ENCODE data around the gene RELL2. TPM values are rescaled to one million over a fixed set of nuclear protein-coding genes. Genes with fewer than 3 reads are reported as not detected.
A peak's percentile ranks its signal among the peaks of the same experiment; 100 is the strongest.

RELL2 gene
- total RNA-seq, 2 experiments from 2014 or later = 28.0 to 43.1 TPM

- Histone ChIP-seq H3K4me2 (ENCODE audit: low read length) (no peak overlapping the region), H4K20me1 (ENCODE audit: insufficient read depth, low read length) (no peaks in the 10 kb centered on the region), H3K36me3 (ENCODE audit: insufficient read depth, low read length) (peaks cover 26% of the 10 kb centered on the region), H3K9me3 (ENCODE audit: low read length) (no peaks in the 10 kb centered on the region), H2AFZ (ENCODE audit: low read length) (no peak overlapping the region), H3K9me2 (ENCODE audit: insufficient read depth, low read length) (no peaks in the 10 kb centered on the region), H3K4me3 (ENCODE audit: low read depth, low read length, poor library complexity, severe bottlenecking) (no peak overlapping the region), H3K4me1 (ENCODE audit: insufficient read depth, low read length, poor library complexity, severe bottlenecking) (peaks cover 27% of the 10 kb centered on the region), H3K27ac (ENCODE audit: low read depth, low read length, poor library complexity, severe bottlenecking) (no peak overlapping the region), H3K79me2 (ENCODE audit: insufficient read depth, low read depth, low read length) (peaks cover 52% of the 10 kb centered on the region)
- no TSS peak for BruUV-seq (replicated peaks)
- no peak for DNase-seq (ENCODE audit: low spot score)
- intact Hi-C loops (cut with micrococcal nuclease; ENCODE audit: unreplicated experiment) = no loop called here
- TF ChIP-seq EZH2phosphoT487 (IDR thresholded peaks at IDR 0.05; ENCODE audit: borderline replicate concordance, low read depth, low read length) (no peak), CTCF (conservative IDR thresholded peaks at IDR 0.05; ENCODE audit: low read length) (no peak)
- ChIA-PET CTCF (ENCODE audit: unreplicated experiment) (no interaction called here), POLR2A (interaction anchor here (0.7 to 2.1 kb wide), 5 partner anchors 10 to 72 kb away, joined by 3 to 14 read pairs (median 4); no protein-coding TSS in a partner anchor)
Observed at GRCh38 chr5:141596867-141597266, 39.9 kb upstream of the RELL2 start.

DNA sequence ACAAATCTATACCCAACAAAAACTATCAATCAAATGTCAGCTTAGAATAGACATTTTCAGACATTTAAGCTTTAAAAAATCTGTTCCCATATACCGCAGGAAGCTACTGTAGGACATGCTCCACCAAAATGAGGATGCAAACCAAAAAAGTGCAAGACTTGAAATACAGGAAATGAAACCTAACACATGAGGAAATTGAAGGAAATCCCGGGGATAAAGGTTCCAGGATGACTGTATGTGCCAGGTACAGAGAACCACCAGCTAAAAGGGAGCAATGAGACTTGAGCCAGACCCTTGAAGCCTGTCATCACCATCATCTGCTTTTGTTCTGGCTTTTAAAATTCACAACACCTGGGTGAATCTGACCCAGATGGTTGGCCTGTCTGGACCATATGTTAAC, 39.4 kb upstream of the RELL2 start:
- no peak overlapping the region for H3K4me2 ChIP-seq (ENCODE audit: low read length)
- peaks cover 26% of the 10 kb centered on the region for H3K36me3 ChIP-seq (ENCODE audit: insufficient read depth, low read length)
- ChIA-PET POLR2A (interaction anchor here (0.7 to 2.1 kb wide), 6 partner anchors 9 to 72 kb away, joined by 3 to 14 read pairs (median 4); no protein-coding TSS in a partner anchor), CTCF (ENCODE audit: unreplicated experiment) (no interaction called here)
- no peaks in the 10 kb centered on the region for H3K9me2 ChIP-seq (ENCODE audit: insufficient read depth, low read length)
- BruUV-seq (replicated peaks) = no TSS peak
- H4K20me1 ChIP-seq (ENCODE audit: insufficient read depth, low read length) = no peaks in the 10 kb centered on the region
- H3K79me2 ChIP-seq (ENCODE audit: insufficient read depth, low read depth, low read length) = peaks cover 57% of the 10 kb centered on the region
- peaks cover 23% of the 10 kb centered on the region for H3K4me1 ChIP-seq (ENCODE audit: insufficient read depth, low read length, poor library complexity, severe bottlenecking)
- H2AFZ ChIP-seq (ENCODE audit: low read length) = no peak overlapping the region
- no peak overlapping the region for H3K4me3 ChIP-seq (ENCODE audit: low read depth, low read length, poor library complexity, severe bottlenecking)
- intact Hi-C loops (cut with micrococcal nuclease; ENCODE audit: unreplicated experiment) = no loop called here
- no peak overlapping the region for H3K27ac ChIP-seq (ENCODE audit: low read depth, low read length, poor library complexity, severe bottlenecking)
- H3K9me3 ChIP-seq (ENCODE audit: low read length) = no peaks in the 10 kb centered on the region
- no peak for TF ChIP-seq EZH2phosphoT487 (IDR thresholded peaks at IDR 0.05; ENCODE audit: borderline replicate concordance, low read depth, low read length)
- no peak for TF ChIP-seq CTCF (conservative IDR thresholded peaks at IDR 0.05; ENCODE audit: low read length)
- DNase-seq (ENCODE audit: low spot score) = peak; percentile 17

DNA sequence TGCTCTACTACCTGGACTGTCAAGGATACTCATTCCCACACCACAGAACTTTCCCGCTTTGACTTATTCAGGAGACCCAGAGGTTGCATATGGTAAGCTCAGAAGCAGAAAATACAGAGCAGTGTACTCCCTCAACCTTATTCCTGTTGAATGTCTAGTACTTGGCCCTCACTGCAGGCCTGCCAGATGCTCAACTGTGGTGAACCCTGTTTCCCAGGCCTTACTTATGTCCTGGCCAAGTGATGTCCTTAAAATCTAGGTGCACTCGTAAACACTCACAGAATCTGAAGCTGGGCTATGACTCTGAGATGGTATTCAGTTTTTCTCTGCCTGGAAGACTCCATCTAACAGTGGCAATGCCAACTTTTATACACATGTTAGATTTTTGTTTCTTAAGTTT, 39.0 kb upstream of the RELL2 start:
- peaks cover 21% of the 10 kb centered on the region for H3K4me1 ChIP-seq (ENCODE audit: insufficient read depth, low read length, poor library complexity, severe bottlenecking)
- ChIA-PET CTCF (ENCODE audit: unreplicated experiment) (no interaction called here), POLR2A (interaction anchor here (0.6 to 2.1 kb wide), 9 partner anchors 9 to 993 kb away, joined by 3 to 14 read pairs (median 4); no protein-coding TSS in a partner anchor)
- peaks cover 61% of the 10 kb centered on the region for H3K79me2 ChIP-seq (ENCODE audit: insufficient read depth, low read depth, low read length)
- no peaks in the 10 kb centered on the region for H3K9me2 ChIP-seq (ENCODE audit: insufficient read depth, low read length)
- no peak for DNase-seq (ENCODE audit: low spot score)
- H4K20me1 ChIP-seq (ENCODE audit: insufficient read depth, low read length) = no peaks in the 10 kb centered on the region
- H2AFZ ChIP-seq (ENCODE audit: low read length) = no peak overlapping the region
- no peaks in the 10 kb centered on the region for H3K9me3 ChIP-seq (ENCODE audit: low read length)
- no peak overlapping the region for H3K4me3 ChIP-seq (ENCODE audit: low read depth, low read length, poor library complexity, severe bottlenecking)
- H3K36me3 ChIP-seq (ENCODE audit: insufficient read depth, low read length) = peaks cover 27% of the 10 kb centered on the region
- H3K4me2 ChIP-seq (ENCODE audit: low read length) = no peak overlapping the region
- no peak for TF ChIP-seq EZH2phosphoT487 (IDR thresholded peaks at IDR 0.05; ENCODE audit: borderline replicate concordance, low read depth, low read length)
- TF ChIP-seq CTCF (conservative IDR thresholded peaks at IDR 0.05; ENCODE audit: low read length) = no peak
- H3K27ac ChIP-seq (ENCODE audit: low read depth, low read length, poor library complexity, severe bottlenecking) = no peak overlapping the region
- BruUV-seq (replicated peaks) = no TSS peak
- intact Hi-C loops (cut with micrococcal nuclease; ENCODE audit: unreplicated experiment) = no loop called here

Data from OCI-LY7 (cell line).